MM.1S (cell line): ENCODE data around the gene LRRC4C.

Experiments used
- DNase-seq: peaks from one replicate; pipeline ENCODE4 v3.0.0-alpha.2; 2015
- H2AFZ ChIP-seq: fragments of 300-600 bp; sonication (generic); 2 replicates; pipeline ENCODE4 v1.6.0; 2016; ENCODE audit warnings: antibody characterized with exemption, low read length
- H3F3A ChIP-seq: fragments of 300-600 bp; sonication (generic); 2 replicates; pipeline ENCODE4 v1.6.1; 2016; ENCODE audit warnings: mild to moderate bottlenecking, antibody characterized with exemption, low read length, moderate library complexity, mixed read lengths; ENCODE audit not compliant: insufficient read depth
- H3K27ac ChIP-seq: fragments of 300-600 bp; sonication (generic); 2 replicates; pipeline ENCODE4 v1.5.1; 2016; ENCODE audit warnings: mild to moderate bottlenecking, low read length
- H3K27me3 ChIP-seq: fragments of 300-600 bp; sonication (generic); replicated peaks from 2 replicates; pipeline ENCODE4 v1.6.0; 2016; ENCODE audit warnings: low read length; ENCODE audit not compliant: insufficient read depth
- H3K36me3 ChIP-seq: fragments of 300-600 bp; sonication (generic); replicated peaks from 2 replicates; pipeline ENCODE4 v1.6.1; 2016; ENCODE audit warnings: mild to moderate bottlenecking, low read length, mixed read lengths; ENCODE audit not compliant: insufficient read depth
- H3K4me1 ChIP-seq: fragments of 300-600 bp; sonication (generic); 2 replicates; pipeline ENCODE4 v1.6.1; 2016; ENCODE audit warnings: low read length, mixed read lengths
- H3K4me2 ChIP-seq: fragments of 300-600 bp; sonication (generic); 2 replicates; pipeline ENCODE4 v1.6.0; 2016; ENCODE audit warnings: low read depth, low read length
- H3K4me3 ChIP-seq: fragments of 300-600 bp; sonication (generic); 2 replicates; pipeline ENCODE4 v1.5.1; 2016; ENCODE audit warnings: low read length, mixed read lengths
- H3K79me2 ChIP-seq: fragments of 300-600 bp; sonication (generic); 2 replicates; pipeline ENCODE4 v1.6.1; 2016; ENCODE audit warnings: mixed run types, low read length, mixed read lengths
- H3K9ac ChIP-seq: fragments of 300-600 bp; sonication (generic); 2 replicates; pipeline ENCODE4 v1.6.1; 2016; ENCODE audit warnings: low read length, mixed read lengths
- H3K9me2 ChIP-seq: fragments of 300-600 bp; sonication (generic); replicated peaks from 2 replicates; pipeline ENCODE4 v1.6.1; 2016; ENCODE audit warnings: mild to moderate bottlenecking, low read length, mixed read lengths; ENCODE audit not compliant: insufficient read depth
- H3K9me3 ChIP-seq: fragments of 300-600 bp; sonication (generic); replicated peaks from 2 replicates; pipeline ENCODE4 v1.6.1; 2016; ENCODE audit warnings: mild to moderate bottlenecking, low read length, mixed read lengths; ENCODE audit not compliant: insufficient read depth
- H4K20me1 ChIP-seq: fragments of 300-600 bp; sonication (generic); 2 replicates; pipeline ENCODE4 v1.6.1; 2016; ENCODE audit warnings: mild to moderate bottlenecking, low read length, moderate library complexity, mixed read lengths; ENCODE audit not compliant: insufficient read depth
- CTCF ChIP-seq: fragments of 300-600 bp; sonication (generic); IDR thresholded peaks from 2 replicates; pipeline ENCODE4 v1.5.1; 2016; ENCODE audit warnings: antibody characterized with exemption, low read length, mixed read lengths
- EZH2 ChIP-seq: fragments of 300-600 bp; sonication (generic); optimal IDR thresholded peaks from 2 replicates; pipeline ENCODE3; 2017; ENCODE audit warnings: low read depth, mild to moderate bottlenecking, antibody characterized with exemption, low read length, mixed read lengths
- EZH2phosphoT487 ChIP-seq: fragments of 300-600 bp; sonication (generic); IDR thresholded peaks from 2 replicates; pipeline ENCODE4 v1.6.1; 2018; ENCODE audit warnings: antibody characterized with exemption, low read length

Gene LRRC4C

DNA sequence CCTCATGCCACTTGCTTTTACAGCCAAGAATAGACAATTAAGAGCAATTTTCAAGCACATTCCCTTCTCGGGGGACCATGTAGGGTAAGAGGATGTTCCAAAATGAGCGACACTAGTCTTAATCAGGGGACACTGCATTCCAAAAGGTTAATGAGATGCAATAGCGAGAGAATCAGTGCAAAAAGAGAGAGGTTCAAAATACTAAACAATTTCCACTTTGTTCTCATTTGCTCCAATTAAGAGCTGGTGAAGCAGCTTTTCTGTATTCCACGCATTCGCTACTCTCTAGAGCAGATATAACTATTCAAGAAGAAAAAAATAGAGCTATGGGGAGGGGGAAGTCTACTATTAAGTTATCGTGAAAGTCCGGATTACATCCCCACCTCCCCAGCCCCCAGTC, 811 bp downstream of the LRRC4C start:
- Histone ChIP-seq H3K9me2 (no peaks in the 10 kb centered on the region), H3K27me3 (no peaks in the 10 kb centered on the region), H2AFZ (no peak overlapping the region), H3K27ac (no peak overlapping the region), H3K79me2 (no peaks in the 10 kb centered on the region), H3K4me2 (no peak overlapping the region), H3K9me3 (no peaks in the 10 kb centered on the region), H3K4me3 (no peak overlapping the region), H3K9ac (no peak overlapping the region), H3K4me1 (no peaks in the 10 kb centered on the region), H4K20me1 (no peaks in the 10 kb centered on the region), H3K36me3 (no peaks in the 10 kb centered on the region), H3F3A (no peaks in the 10 kb centered on the region)
- TF ChIP-seq EZH2 (no peak), CTCF (no peak), EZH2phosphoT487 (no peak)
- no peak for DNase-seq

DNA sequence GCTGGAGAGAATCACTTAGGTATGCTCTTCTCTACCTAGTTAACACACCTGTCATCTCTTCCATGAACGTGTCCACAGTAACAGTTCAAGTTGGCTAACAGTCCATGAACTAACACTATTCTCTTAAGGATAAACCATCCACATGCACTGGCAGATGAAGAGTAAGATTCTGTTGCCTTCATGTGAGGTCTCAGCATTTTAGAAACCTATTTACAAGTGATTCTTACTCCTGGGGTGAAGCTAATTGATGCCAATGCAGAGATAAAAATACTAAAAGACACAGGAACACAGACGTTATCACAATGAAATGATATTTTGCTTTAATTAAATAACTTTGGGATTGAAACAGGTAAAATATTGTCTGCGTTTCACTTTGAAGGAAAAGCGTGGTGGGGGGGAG, 1.3 kb downstream of the LRRC4C start:
- no peaks in the 10 kb centered on the region for H3K4me1 ChIP-seq
- H3K9me3 ChIP-seq = no peaks in the 10 kb centered on the region
- H3K27me3 ChIP-seq = no peaks in the 10 kb centered on the region
- no peak for DNase-seq
- H3K4me2 ChIP-seq = no peak overlapping the region
- no peaks in the 10 kb centered on the region for H3K9me2 ChIP-seq
- H3F3A ChIP-seq = no peaks in the 10 kb centered on the region
- H3K79me2 ChIP-seq = no peaks in the 10 kb centered on the region
- no peak overlapping the region for H3K27ac ChIP-seq
- H4K20me1 ChIP-seq = no peaks in the 10 kb centered on the region
- H2AFZ ChIP-seq = no peak overlapping the region
- TF ChIP-seq CTCF (no peak), EZH2 (no peak), EZH2phosphoT487 (no peak)
- no peak overlapping the region for H3K9ac ChIP-seq
- no peak overlapping the region for H3K4me3 ChIP-seq
- H3K36me3 ChIP-seq = no peaks in the 10 kb centered on the region

- no peak overlapping the region for H3K27ac ChIP-seq
- TF ChIP-seq EZH2phosphoT487 (no peak), EZH2 (no peak), CTCF (no peak)
- H3K4me1 ChIP-seq = no peaks in the 10 kb centered on the region
- H4K20me1 ChIP-seq = no peaks in the 10 kb centered on the region
- no peaks in the 10 kb centered on the region for H3F3A ChIP-seq
- no peak for DNase-seq
- H3K9ac ChIP-seq = no peak overlapping the region
- no peaks in the 10 kb centered on the region for H3K9me2 ChIP-seq
- no peak overlapping the region for H2AFZ ChIP-seq
- no peak overlapping the region for H3K4me2 ChIP-seq
- no peaks in the 10 kb centered on the region for H3K79me2 ChIP-seq
- H3K9me3 ChIP-seq = no peaks in the 10 kb centered on the region
- no peaks in the 10 kb centered on the region for H3K36me3 ChIP-seq
- no peak overlapping the region for H3K4me3 ChIP-seq
- no peaks in the 10 kb centered on the region for H3K27me3 ChIP-seq
These were observed 2.0 kb downstream of the LRRC4C start for GRCh38 chr11:41457216-41458014.
